Keratinocyte (primary cell): ENCODE results near the gene RPL13A. TPM values are rescaled to one million over a fixed set of nuclear protein-coding genes. Genes with fewer than 3 reads are reported as not detected.

Experiments
- DNase-seq: peaks from one replicate; pipeline ENCODE4 v3.0.0-alpha.2; 2011; ENCODE audit warnings: low read depth, missing footprints, low spot score
- FAIRE-seq: peaks from 2 replicates; lab custom pipeline; 2011; peaks lifted over from hg19 to GRCh38; lab: Jason Lieb, UNC
- H2AFZ ChIP-seq: 2 replicates; pipeline ENCODE4 v1.6.0; 2012; ENCODE audit warnings: low read length, control low read depth, inconsistent platforms; ENCODE audit not compliant: control insufficient read depth
- H3K27ac ChIP-seq: 2 replicates; pipeline ENCODE4 v1.5.1; 2011; ENCODE audit warnings: low read length; ENCODE audit not compliant: control insufficient read depth, insufficient read depth
- H3K27me3 ChIP-seq: 3 replicates; pipeline ENCODE4 v1.6.0; 2011; ENCODE audit warnings: low read length; ENCODE audit not compliant: control insufficient read depth, insufficient read depth; ENCODE audit errors: extremely low read depth
- H3K36me3 ChIP-seq, 2 experiments: 2 replicates in 1 of 2; 3 replicates in 1 of 2; pipeline ENCODE4 v1.5.1; 2011; ENCODE audit warnings: low read length in 2 of 2, mild to moderate bottlenecking in 1 of 2; ENCODE audit not compliant: control insufficient read depth in 2 of 2, insufficient read depth in 2 of 2; ENCODE audit errors: extremely low read depth in 1 of 2
- H3K4me1 ChIP-seq: 3 replicates; pipeline ENCODE4 v1.5.1; 2011; ENCODE audit warnings: low read length; ENCODE audit not compliant: control insufficient read depth, insufficient read depth; ENCODE audit errors: extremely low read depth
- H3K4me2 ChIP-seq: 3 replicates; pipeline ENCODE4 v1.6.0; 2011; ENCODE audit warnings: low read depth, low read length; ENCODE audit not compliant: control insufficient read depth, insufficient read depth; ENCODE audit errors: extremely low read depth
- H3K4me3 ChIP-seq, 3 experiments: fragments of 200-600 bp in 1 of 3; sonication (generic) in 1 of 3; 2 replicates in 2 of 3; 3 replicates in 1 of 3; pipeline ENCODE4 v1.5.1; 2011 to 2016; ENCODE audit warnings: low read length in 3 of 3, mild to moderate bottlenecking in 3 of 3, control low read depth in 2 of 3, inconsistent platforms in 1 of 3, low read depth in 1 of 3, mixed read lengths in 1 of 3, mixed run types in 1 of 3, moderate library complexity in 1 of 3; ENCODE audit not compliant: control insufficient read depth in 2 of 3, insufficient read depth in 2 of 3; ENCODE audit errors: extremely low read depth in 1 of 3
- H3K79me2 ChIP-seq: 2 replicates; pipeline ENCODE4 v1.6.0; 2012; ENCODE audit warnings: low read length; ENCODE audit not compliant: control insufficient read depth, insufficient read depth
- H3K9ac ChIP-seq: 3 replicates; pipeline ENCODE4 v1.6.0; 2011; ENCODE audit warnings: low read length; ENCODE audit not compliant: control insufficient read depth, insufficient read depth; ENCODE audit errors: extremely low read depth
- H3K9me1 ChIP-seq: 3 replicates; pipeline ENCODE4 v1.6.0; 2011; ENCODE audit warnings: low read length; ENCODE audit not compliant: control insufficient read depth, insufficient read depth; ENCODE audit errors: extremely low read depth
- H3K9me3 ChIP-seq: 2 replicates; pipeline ENCODE4 v1.5.1; 2012; ENCODE audit warnings: low read depth, low read length; ENCODE audit not compliant: control insufficient read depth
- H4K20me1 ChIP-seq: 3 replicates; pipeline ENCODE4 v1.6.0; 2011; ENCODE audit warnings: low read length; ENCODE audit not compliant: control insufficient read depth, insufficient read depth; ENCODE audit errors: extremely low read depth
- EZH2 ChIP-seq: IDR thresholded peaks from one replicate; pipeline ENCODE4 v1.6.1; 2012; ENCODE audit warnings: inconsistent platforms, mild to moderate bottlenecking, low read length, moderate library complexity
- dilution Hi-C: fragments of 300-500 bp; cut with MboI; formaldehyde crosslinking; loops from one replicate; pipeline ENCODE4 v1.7.0; 2020; ENCODE audit warnings: low sequenced_read_pairs; ENCODE audit not compliant: extremely low pct_ligation_motif_present
- polyA plus RNA-seq, 5 experiments: library from polyadenylated mRNA; depleted of rRNA in 3 of 5; stranded (reverse) in 3 of 5; stranded (forward) in 1 of 5; unstranded in 1 of 5; fragments of >200 nt; gene quantifications; 1 replicate in 1 of 5; 2 replicates in 3 of 5; 3 replicates in 1 of 5; pipeline versions ENCODE4 v1.2.1 to v1.2.3, GENCODE V29; 2011 to 2012; ENCODE audit warnings: missing spikeins in 2 of 5, low read depth in 1 of 5, low replicate concordance in 1 of 5
- TF ChIP-seq, protein P1 (sequence below), 3 experiments: IDR thresholded peaks in 1 of 3; conservative IDR thresholded peaks in 1 of 3; optimal IDR thresholded peaks in 1 of 3; 2 replicates in 2 of 3; 3 replicates in 1 of 3; pipeline versions ENCODE3 to v1.5.1; 2011; ENCODE audit warnings: low read length in 3 of 3, mild to moderate bottlenecking in 3 of 3, moderate library complexity in 2 of 3, control low read depth in 1 of 3, inconsistent platforms in 1 of 3; ENCODE audit not compliant: insufficient read depth in 2 of 3; ENCODE audit errors: extremely low read depth in 1 of 3

Gene RPL13A
- polyA plus RNA-seq, 1 donor (not counting 4 experiments of a cell fraction or from before 2014, with no cell fraction given), result 3,383 TPM

GRCh38 chr19:49489601-49490167 is 2.3 kb downstream of the RPL13A start:
- peak overlapping the region; percentile 86 for H3K4me2 ChIP-seq
- peak overlapping the region; percentile 99 for H3K27ac ChIP-seq
- peaks cover 25% of the 10 kb centered on the region for H4K20me1 ChIP-seq
- no peaks in the 10 kb centered on the region for H3K27me3 ChIP-seq
- peak overlapping the region; percentile 100 for H3K9ac ChIP-seq
- no peak for DNase-seq
- H3K9me3 ChIP-seq, result no peaks in the 10 kb centered on the region
- dilution Hi-C loops, result no loop called here
- peaks cover 37% of the 10 kb centered on the region for H3K79me2 ChIP-seq
- peak overlapping the region; percentile 90 to 100 (median 95) for H3K4me3 ChIP-seq
- peaks cover 26 to 48% of the 10 kb centered on the region in 2 experiments for H3K36me3 ChIP-seq
- FAIRE-seq, result no peak
- no peaks in the 10 kb centered on the region for H3K9me1 ChIP-seq
- H3K4me1 ChIP-seq, result peaks cover 9% of the 10 kb centered on the region
- TF ChIP-seq EZH2, result no peak
- TF ChIP-seq, protein P1, sequence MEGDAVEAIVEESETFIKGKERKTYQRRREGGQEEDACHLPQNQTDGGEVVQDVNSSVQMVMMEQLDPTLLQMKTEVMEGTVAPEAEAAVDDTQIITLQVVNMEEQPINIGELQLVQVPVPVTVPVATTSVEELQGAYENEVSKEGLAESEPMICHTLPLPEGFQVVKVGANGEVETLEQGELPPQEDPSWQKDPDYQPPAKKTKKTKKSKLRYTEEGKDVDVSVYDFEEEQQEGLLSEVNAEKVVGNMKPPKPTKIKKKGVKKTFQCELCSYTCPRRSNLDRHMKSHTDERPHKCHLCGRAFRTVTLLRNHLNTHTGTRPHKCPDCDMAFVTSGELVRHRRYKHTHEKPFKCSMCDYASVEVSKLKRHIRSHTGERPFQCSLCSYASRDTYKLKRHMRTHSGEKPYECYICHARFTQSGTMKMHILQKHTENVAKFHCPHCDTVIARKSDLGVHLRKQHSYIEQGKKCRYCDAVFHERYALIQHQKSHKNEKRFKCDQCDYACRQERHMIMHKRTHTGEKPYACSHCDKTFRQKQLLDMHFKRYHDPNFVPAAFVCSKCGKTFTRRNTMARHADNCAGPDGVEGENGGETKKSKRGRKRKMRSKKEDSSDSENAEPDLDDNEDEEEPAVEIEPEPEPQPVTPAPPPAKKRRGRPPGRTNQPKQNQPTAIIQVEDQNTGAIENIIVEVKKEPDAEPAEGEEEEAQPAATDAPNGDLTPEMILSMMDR (optimal IDR thresholded peaks at IDR 0.05 in 1 of 3, IDR thresholded peaks at IDR 0.05 in 1 of 3, conservative IDR thresholded peaks at IDR 0.05 in 1 of 3; ENCODE audit: extremely low read depth in 1 of 3, insufficient read depth in 2 of 3, low read length in 3 of 3), result no peak
- no peak overlapping the region for H2AFZ ChIP-seq

DNA sequence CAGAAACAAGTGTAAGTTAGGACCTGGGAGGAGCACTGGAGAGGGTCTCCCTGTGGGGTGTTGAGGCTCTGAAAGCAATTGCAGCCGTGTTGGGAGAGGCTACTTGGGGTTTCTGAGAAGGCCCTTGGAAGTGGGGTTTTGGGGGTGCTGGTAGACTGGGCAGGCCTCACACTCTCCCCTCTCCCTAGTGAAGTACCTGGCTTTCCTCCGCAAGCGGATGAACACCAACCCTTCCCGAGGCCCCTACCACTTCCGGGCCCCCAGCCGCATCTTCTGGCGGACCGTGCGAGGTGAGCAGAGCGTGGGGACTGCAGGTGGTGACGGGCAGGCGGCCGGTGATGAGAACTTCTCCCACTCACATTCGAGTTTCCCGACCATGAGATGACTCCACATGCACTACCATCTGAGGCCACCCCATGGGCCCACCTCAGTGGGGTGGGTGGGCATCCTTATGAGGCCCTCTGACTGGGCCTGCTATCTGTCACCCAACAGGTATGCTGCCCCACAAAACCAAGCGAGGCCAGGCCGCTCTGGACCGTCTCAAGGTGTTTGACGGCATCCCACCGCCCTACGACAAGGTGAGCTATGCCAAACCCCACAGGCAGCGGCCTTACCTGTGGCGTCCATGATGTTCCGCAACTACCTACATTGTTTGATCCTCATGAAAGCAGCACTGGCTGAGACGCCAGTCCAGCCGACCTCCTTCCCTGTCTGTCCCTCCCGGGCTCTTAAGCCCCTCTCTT is 3.0 kb downstream of the RPL13A start:
- FAIRE-seq (no peak), DNase-seq (no peak)
- no peaks in the 10 kb centered on the region for H3K27me3 ChIP-seq
- dilution Hi-C loops, result no loop called here
- peaks cover 26 to 48% of the 10 kb centered on the region in 2 experiments for H3K36me3 ChIP-seq
- H3K9me3 ChIP-seq, result no peaks in the 10 kb centered on the region
- H3K4me2 ChIP-seq, result peak overlapping the region; percentile 86
- peaks cover 25% of the 10 kb centered on the region for H4K20me1 ChIP-seq
- H3K79me2 ChIP-seq, result peaks cover 37% of the 10 kb centered on the region
- peaks cover 9% of the 10 kb centered on the region for H3K4me1 ChIP-seq
- TF ChIP-seq EZH2, result no peak
- TF ChIP-seq, protein P1 (optimal IDR thresholded peaks at IDR 0.05 in 1 of 3, IDR thresholded peaks at IDR 0.05 in 1 of 3, conservative IDR thresholded peaks at IDR 0.05 in 1 of 3; ENCODE audit: extremely low read depth in 1 of 3, insufficient read depth in 2 of 3, low read length in 3 of 3), result no peak
- no peaks in the 10 kb centered on the region for H3K9me1 ChIP-seq
- no peak overlapping the region for H2AFZ ChIP-seq
- peak overlapping the region in 1 of 3 experiments; percentile 90 for H3K4me3 ChIP-seq
- H3K9ac ChIP-seq, result peak overlapping the region; percentile 100
- H3K27ac ChIP-seq, result peak overlapping the region; percentile 99
